Mononuclear cell (primary cell): ENCODE data around the gene FNDC3B. TPM values are rescaled to one million over a fixed set of nuclear protein-coding genes. Genes with fewer than 3 reads are reported as not detected.
"Not testable (repeated sequence)": the region's sequence is repeated elsewhere in the genome, so short reads cannot be mapped to it uniquely, and the experiment has no call there.

ENCODE experiments used
- H3K27me3 ChIP-seq: 2 replicates; pipeline ENCODE4 v1.6.0; 2011; ENCODE audit warnings: low read length, control low read depth; ENCODE audit not compliant: insufficient read depth
- H3K4me1 ChIP-seq: 2 replicates; pipeline ENCODE4 v1.5.1; 2011; ENCODE audit warnings: mild to moderate bottlenecking, low read length, control low read depth; ENCODE audit not compliant: insufficient read depth
- H3K4me3 ChIP-seq: 2 replicates; pipeline ENCODE4 v1.5.1; 2011; ENCODE audit warnings: mild to moderate bottlenecking, low read length, moderate library complexity
- H3K9me3 ChIP-seq: 2 replicates; pipeline ENCODE4 v1.5.1; 2011; ENCODE audit warnings: low read depth, mild to moderate bottlenecking, control low read depth, low read length
- total RNA-seq: library from RNA; depleted of rRNA; stranded (reverse); fragments of >200 nt; gene quantifications from one replicate; pipeline ENCODE4 v1.2.3, GENCODE V29; 2012

FNDC3B gene
- total RNA-seq, 1 donor, result 46.1 TPM

DNA sequence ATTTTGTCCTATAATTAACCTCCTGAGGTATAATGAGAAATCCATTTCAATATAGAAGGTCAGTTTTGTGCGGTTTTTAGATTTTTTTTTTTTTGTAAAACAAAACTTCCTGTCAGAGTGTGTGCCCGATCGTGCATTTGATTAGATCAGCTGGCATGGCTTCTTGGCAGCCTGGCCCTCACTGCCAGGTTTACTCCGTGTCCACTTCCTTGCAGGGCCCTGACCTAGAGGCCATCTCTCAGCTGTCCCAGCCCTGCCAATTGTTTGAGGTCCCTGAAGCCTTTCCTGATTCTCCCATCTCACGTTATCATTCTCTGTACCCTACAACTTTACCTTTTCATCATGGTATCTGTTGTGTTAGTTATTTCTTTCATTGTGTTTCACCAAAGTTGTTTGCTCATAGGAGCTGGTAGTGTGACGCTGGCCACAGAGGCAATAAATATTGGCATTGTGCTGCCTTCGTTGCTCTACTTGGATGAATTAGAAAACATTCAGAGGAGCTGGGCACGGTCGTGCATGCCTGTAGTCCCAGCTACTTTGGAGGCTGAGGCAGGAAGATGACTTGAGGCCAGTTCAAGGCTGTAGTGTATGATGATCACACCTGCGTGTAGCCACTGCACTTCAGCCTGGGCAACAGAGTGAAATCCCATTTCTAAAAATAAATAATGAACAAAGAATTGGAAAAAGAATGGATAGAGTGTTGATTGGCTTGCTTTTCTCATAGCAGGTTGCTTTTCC is 206.9 kb downstream of the FNDC3B start:
- no peaks in the 10 kb centered on the region for H3K4me1 ChIP-seq
- no peaks in the 10 kb centered on the region for H3K27me3 ChIP-seq
- H3K4me3 ChIP-seq, result no peak overlapping the region
- H3K9me3 ChIP-seq, result no peaks in the 10 kb centered on the region

- Histone ChIP-seq H3K4me3 (no peak overlapping the region), H3K27me3 (no peaks in the 10 kb centered on the region), H3K9me3 (no peaks in the 10 kb centered on the region), H3K4me1 (no peaks in the 10 kb centered on the region)
Measured at GRCh38 chr3:172247525-172248274, 208.3 kb downstream of the FNDC3B start.

DNA sequence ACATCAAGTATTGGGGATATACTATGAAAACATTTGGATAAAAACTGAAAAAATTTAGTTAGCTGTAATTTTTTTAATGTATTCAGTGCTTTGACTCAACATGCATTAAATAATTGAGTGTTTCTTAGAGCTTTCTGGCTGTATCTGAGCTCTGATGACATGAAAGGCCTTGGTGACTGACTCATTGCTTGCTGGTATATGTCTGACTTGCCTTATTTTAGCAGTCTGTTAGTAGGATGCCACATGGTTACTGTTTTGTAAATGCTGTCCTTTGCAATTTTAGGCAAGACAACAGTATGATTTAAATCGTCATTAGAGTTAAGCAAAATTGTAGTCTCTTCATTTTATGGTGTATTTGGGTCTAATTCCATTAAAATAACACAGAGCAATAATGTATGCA is 209.7 kb downstream of the FNDC3B start:
- Histone ChIP-seq H3K4me1 (no peaks in the 10 kb centered on the region), H3K4me3 (no peak overlapping the region), H3K9me3 (no peaks in the 10 kb centered on the region), H3K27me3 (no peaks in the 10 kb centered on the region)

GRCh38 chr3:172251211-172251610 is 211.8 kb downstream of the FNDC3B start:
- H3K4me3 ChIP-seq, result no peak overlapping the region
- no peaks in the 10 kb centered on the region for H3K4me1 ChIP-seq
- no peaks in the 10 kb centered on the region for H3K27me3 ChIP-seq
- no peaks in the 10 kb centered on the region for H3K9me3 ChIP-seq

- Histone ChIP-seq H3K27me3 (no peaks in the 10 kb centered on the region), H3K4me3 (no peak overlapping the region), H3K9me3 (no peaks in the 10 kb centered on the region), H3K4me1 (no peaks in the 10 kb centered on the region)
Measured at GRCh38 chr3:172253200-172253599, 213.8 kb downstream of the FNDC3B start.

DNA sequence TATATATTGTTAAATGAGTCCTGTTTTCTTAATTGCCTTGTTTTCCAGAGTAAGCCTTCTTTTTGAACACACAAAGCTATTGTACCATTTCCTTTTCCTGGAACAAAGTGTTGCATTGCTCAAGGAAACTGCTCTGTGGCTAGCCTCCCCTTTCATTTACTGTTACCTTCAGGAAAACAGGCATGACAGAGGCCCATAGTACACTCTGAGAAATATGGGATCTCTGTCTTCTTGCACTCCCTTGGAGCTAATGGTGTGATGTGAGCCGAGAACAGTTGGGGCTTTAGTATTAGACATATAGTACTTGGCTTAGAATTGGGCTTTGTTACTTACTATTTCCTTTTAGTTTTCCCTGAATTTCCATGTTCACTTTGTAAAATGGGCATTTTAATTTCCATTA is 215.2 kb downstream of the FNDC3B start:
- Histone ChIP-seq H3K4me3 (no peak overlapping the region), H3K9me3 (no peaks in the 10 kb centered on the region), H3K4me1 (no peaks in the 10 kb centered on the region), H3K27me3 (no peaks in the 10 kb centered on the region)

DNA sequence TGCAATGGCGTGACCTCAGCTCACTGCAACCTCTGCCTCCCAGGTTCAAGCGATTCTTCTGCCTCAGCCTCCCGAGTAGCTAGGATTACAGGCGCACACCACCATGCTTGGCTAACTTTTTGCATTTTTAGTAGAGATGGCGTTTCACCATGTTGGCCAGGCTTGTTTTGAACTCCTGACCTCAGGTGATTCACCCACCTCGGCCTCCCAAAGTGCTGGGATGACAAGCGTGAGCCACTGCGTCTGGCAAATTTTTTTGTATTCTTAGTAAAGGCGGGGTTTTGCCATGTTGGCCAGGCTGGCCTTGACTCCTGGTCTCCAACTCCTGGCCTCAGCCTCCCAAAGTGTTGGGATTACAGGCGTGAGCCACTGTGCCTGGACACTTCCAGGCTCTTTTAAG is 215.9 kb downstream of the FNDC3B start:
- not testable (repeated sequence) for H3K4me3 ChIP-seq, H3K27me3 ChIP-seq

GRCh38 chr3:172256101-172256734 is 216.8 kb downstream of the FNDC3B start:
- Histone ChIP-seq H3K9me3 (no peaks in the 10 kb centered on the region), H3K4me3 (no peak overlapping the region), H3K4me1 (no peaks in the 10 kb centered on the region), H3K27me3 (no peaks in the 10 kb centered on the region)

More for the DNA sequence above, 215.9 kb downstream of the FNDC3B start:
- not testable (repeated sequence) for H3K9me3 ChIP-seq, H3K4me1 ChIP-seq

DNA sequence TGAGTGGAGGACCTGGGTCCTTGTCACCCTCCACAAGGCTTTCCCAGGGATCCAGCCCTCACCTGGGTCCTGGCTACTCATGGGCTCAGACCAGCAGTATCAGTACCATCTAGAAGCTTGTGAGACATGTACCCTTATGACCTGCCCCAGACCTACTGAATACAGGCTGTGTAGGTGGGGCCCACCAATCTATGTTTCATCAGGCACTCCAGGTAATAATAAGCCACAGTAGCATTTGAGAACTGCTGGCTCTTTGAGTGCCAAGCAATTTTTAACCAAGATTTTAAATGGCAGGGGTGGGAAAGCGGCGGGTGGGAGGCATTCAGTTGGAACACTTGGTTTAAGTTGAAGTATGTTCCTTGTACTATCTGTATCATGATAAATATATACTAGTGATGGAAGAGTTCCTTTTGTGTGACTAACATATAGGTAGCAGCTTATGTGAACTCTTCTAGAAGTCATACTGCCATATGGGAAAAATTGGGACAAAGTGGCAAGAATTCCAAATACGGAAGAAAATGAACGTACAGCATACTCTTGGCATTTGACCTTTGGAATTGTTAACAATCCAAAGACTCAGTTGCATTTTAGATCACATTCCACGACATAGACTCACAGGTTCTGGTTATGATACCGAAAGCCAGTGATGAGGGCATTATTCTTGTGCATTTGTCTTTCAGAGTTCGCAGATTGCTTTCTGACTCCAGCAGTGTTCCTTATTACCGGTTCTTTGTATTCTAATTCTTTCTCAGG is 218.4 kb downstream of the FNDC3B start:
- Histone ChIP-seq H3K9me3 (no peaks in the 10 kb centered on the region), H3K4me1 (no peaks in the 10 kb centered on the region), H3K27me3 (no peaks in the 10 kb centered on the region), H3K4me3 (no peak overlapping the region)

DNA sequence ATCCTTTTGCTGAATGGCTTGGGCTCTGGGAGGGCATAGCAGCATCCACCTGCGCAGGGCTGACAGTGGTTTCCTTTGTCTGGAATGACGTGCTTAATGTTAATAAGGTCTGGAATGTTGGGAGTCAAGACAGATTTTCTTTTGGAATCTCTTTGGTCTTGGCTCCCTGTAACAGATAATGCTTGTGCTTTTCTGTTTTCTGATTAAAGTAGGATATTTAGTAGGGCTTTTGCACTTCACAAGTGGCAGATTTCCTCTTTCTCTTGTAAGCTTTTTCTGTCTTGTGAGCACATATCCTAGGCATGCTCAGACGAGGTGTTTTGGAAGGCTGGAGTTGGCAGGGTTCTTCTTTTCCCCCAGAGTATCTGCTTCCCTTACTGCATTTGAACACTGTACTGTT is 219.2 kb downstream of the FNDC3B start:
- no peak overlapping the region for H3K4me3 ChIP-seq
- no peaks in the 10 kb centered on the region for H3K4me1 ChIP-seq
- H3K9me3 ChIP-seq, result no peaks in the 10 kb centered on the region
- H3K27me3 ChIP-seq, result no peaks in the 10 kb centered on the region

- no peaks in the 10 kb centered on the region for H3K4me1 ChIP-seq
- H3K27me3 ChIP-seq, result no peaks in the 10 kb centered on the region
- H3K4me3 ChIP-seq, result no peak overlapping the region
- no peaks in the 10 kb centered on the region for H3K9me3 ChIP-seq
Measured at GRCh38 chr3:172259111-172259541, 219.7 kb downstream of the FNDC3B start.

GRCh38 chr3:172259726-172260248 is 220.4 kb downstream of the FNDC3B start:
- H3K4me1 ChIP-seq, result no peaks in the 10 kb centered on the region
- H3K4me3 ChIP-seq, result no peak overlapping the region
- no peaks in the 10 kb centered on the region for H3K27me3 ChIP-seq
- no peaks in the 10 kb centered on the region for H3K9me3 ChIP-seq

GRCh38 chr3:172260381-172260780 is 221.0 kb downstream of the FNDC3B start:
- H3K4me3 ChIP-seq, result no peak overlapping the region
- H3K4me1 ChIP-seq, result no peaks in the 10 kb centered on the region
- H3K27me3 ChIP-seq, result no peaks in the 10 kb centered on the region
- H3K9me3 ChIP-seq, result no peaks in the 10 kb centered on the region

GRCh38 chr3:172261054-172261453 is 221.7 kb downstream of the FNDC3B start:
- H3K4me3 ChIP-seq, result no peak overlapping the region
- H3K9me3 ChIP-seq, result no peaks in the 10 kb centered on the region
- no peaks in the 10 kb centered on the region for H3K27me3 ChIP-seq
- no peaks in the 10 kb centered on the region for H3K4me1 ChIP-seq
